ENCODE measurements around the gene SOBP. TPM values are rescaled to one million over a fixed set of nuclear protein-coding genes. Genes with fewer than 3 reads are reported as not detected.

SOBP gene
- total and polyA plus RNA-seq, 2 donors (not counting 3 experiments of a cell fraction or from before 2014, with no cell fraction given): 0.35 to 6.6 TPM

- H2AFZ ChIP-seq (ENCODE audit: low read depth, low read length): no peak overlapping the region
- CTCF ChIA-PET: no interaction called here
- H3K79me2 ChIP-seq (ENCODE audit: control insufficient read depth, insufficient read depth, low read length): no peaks in the 10 kb centered on the region
- H3K27me3 ChIP-seq (ENCODE audit: control insufficient read depth in 2 of 2, insufficient read depth in 2 of 2, low read length in 2 of 2): peaks cover 0 to 2% of the 10 kb centered on the region in 2 experiments
- intact Hi-C loops (cut with micrococcal nuclease): loop anchor here (5.0 kb wide), 1 partner anchor 65 kb away; no protein-coding TSS in a partner anchor
- TF ChIP-seq POLR2A (IDR thresholded peaks at IDR 0.05; ENCODE audit: low read depth, low read length) (no peak), EZH2 (IDR thresholded peaks at IDR 0.05; ENCODE audit: borderline replicate concordance, low read depth, low read length, severe bottlenecking) (no peak), MYC (IDR thresholded peaks at IDR 0.05; ENCODE audit: low read depth, low read length) (no peak), FOS (IDR thresholded peaks at IDR 0.05; ENCODE audit: borderline replicate concordance, insufficient read depth, low read length) (no peak), CTCF (IDR thresholded peaks at IDR 0.05; ENCODE audit: extremely low read depth in 1 of 2, insufficient read depth in 1 of 2, low read depth in 1 of 2, low read length in 2 of 2) (no peak), POLR2AphosphoS5 (IDR thresholded peaks at IDR 0.05; ENCODE audit: insufficient read depth, low read depth, low read length) (no peak), GATA2 (IDR thresholded peaks at IDR 0.05; ENCODE audit: insufficient read depth, insufficient read length, low read depth, low read length) (no peak), JUN (IDR thresholded peaks at IDR 0.05; ENCODE audit: borderline replicate concordance, insufficient read depth, insufficient read length, low read depth) (no peak)
- TF ChIP-seq, protein P1, sequence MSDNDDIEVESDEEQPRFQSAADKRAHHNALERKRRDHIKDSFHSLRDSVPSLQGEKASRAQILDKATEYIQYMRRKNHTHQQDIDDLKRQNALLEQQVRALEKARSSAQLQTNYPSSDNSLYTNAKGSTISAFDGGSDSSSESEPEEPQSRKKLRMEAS (IDR thresholded peaks at IDR 0.05; ENCODE audit: insufficient read depth, insufficient read length): no peak
- DNase-seq (ENCODE audit: low read depth, low spot score) (no peak), FAIRE-seq (no peak)
- dilution Hi-C loops (cut with MboI; ENCODE audit: extremely low pct_ligation_motif_present, low sequenced_read_pairs): no loop called here
- H4K20me1 ChIP-seq (replicated peaks; ENCODE audit: control insufficient read depth, extremely low read depth, insufficient read depth, low read length): no peaks in the 10 kb centered on the region
- H3K27ac ChIP-seq (ENCODE audit: insufficient read depth, low read depth, low read length): no peak overlapping the region
- H3K36me3 ChIP-seq (ENCODE audit: control insufficient read depth in 2 of 2, extremely low read depth in 1 of 2, insufficient read depth in 2 of 2, low read length in 2 of 2): no peaks in the 10 kb centered on the region
- BruUV-seq (replicated peaks): no TSS peak
- POLR2A ChIA-PET: no interaction called here
- H3K9ac ChIP-seq (replicated peaks; ENCODE audit: extremely low read depth, insufficient read depth, low read length): no peak overlapping the region
- peaks cover 24% of the 10 kb centered on the region for H3K4me1 ChIP-seq (ENCODE audit: control insufficient read depth, extremely low read depth, insufficient read depth, low read length)
- H3K9me3 ChIP-seq (replicated peaks; ENCODE audit: control insufficient read depth, insufficient read depth, low read length): no peaks in the 10 kb centered on the region
- no peak overlapping the region for H3K4me3 ChIP-seq (replicated peaks in 1 of 3; ENCODE audit: insufficient read depth in 1 of 3, low read depth in 1 of 3, low read length in 3 of 3)
- no peak overlapping the region for H3K4me2 ChIP-seq (ENCODE audit: insufficient read depth, low read length)
- H3K9me1 ChIP-seq (replicated peaks; ENCODE audit: control insufficient read depth, extremely low read depth, insufficient read depth, low read length): no peaks in the 10 kb centered on the region
Observed at GRCh38 chr6:107666981-107667601, 177.2 kb downstream of the SOBP start.
